Ishikawa (cell line): ENCODE data around the gene IGDCC3.

Experiments used
- CEBPB ChIP-seq: IDR thresholded peaks from 2 replicates; pipeline ENCODE4 v1.6.1; 2012
- CREB1 ChIP-seq: IDR thresholded peaks from 2 replicates; pipeline ENCODE4 v1.6.1; 2012; ENCODE audit warnings: low read depth
- EP300 ChIP-seq: IDR thresholded peaks from 2 replicates; pipeline ENCODE4 v1.6.1; 2012; ENCODE audit warnings: borderline replicate concordance
- TAF1 ChIP-seq: IDR thresholded peaks from 2 replicates; pipeline ENCODE4 v1.6.1; 2012; ENCODE audit warnings: low read depth, mild to moderate bottlenecking
- TCF12 ChIP-seq: IDR thresholded peaks from 2 replicates; pipeline ENCODE4 v1.6.1; 2012; ENCODE audit warnings: low read depth
- TF ChIP-seq, protein P1 (sequence below): IDR thresholded peaks from 2 replicates; pipeline ENCODE4 v1.6.1; 2012; ENCODE audit warnings: low read depth, mild to moderate bottlenecking

DNA sequence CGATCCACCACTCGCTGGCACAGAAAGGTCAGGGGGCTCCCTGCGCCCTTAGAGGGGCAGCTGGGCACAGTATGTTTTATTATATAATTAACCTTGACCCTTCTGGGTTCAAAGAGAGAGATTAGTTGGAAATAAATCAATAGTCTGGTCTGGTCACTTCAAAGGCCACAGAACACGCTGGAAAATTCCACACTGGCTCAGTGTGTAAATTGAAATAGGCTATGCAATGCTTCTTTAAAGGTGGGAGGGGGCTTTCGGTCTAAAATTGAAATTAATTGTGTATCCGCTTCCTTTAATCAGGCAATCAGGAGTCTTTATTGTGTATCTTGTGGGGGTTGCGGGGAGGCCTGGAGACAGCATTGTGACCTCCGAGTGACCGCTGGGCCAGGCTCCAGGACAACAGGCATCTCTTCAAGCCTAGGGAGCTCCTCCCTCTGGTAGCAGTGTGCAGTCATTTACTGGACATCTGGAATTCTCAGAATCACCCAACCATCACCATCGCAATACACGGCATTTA, 65.3 kb downstream of the IGDCC3 start:
- TF ChIP-seq EP300 = no peak
- no peak for TF ChIP-seq TCF12
- TF ChIP-seq CREB1 = no peak
- TF ChIP-seq, protein P1, sequence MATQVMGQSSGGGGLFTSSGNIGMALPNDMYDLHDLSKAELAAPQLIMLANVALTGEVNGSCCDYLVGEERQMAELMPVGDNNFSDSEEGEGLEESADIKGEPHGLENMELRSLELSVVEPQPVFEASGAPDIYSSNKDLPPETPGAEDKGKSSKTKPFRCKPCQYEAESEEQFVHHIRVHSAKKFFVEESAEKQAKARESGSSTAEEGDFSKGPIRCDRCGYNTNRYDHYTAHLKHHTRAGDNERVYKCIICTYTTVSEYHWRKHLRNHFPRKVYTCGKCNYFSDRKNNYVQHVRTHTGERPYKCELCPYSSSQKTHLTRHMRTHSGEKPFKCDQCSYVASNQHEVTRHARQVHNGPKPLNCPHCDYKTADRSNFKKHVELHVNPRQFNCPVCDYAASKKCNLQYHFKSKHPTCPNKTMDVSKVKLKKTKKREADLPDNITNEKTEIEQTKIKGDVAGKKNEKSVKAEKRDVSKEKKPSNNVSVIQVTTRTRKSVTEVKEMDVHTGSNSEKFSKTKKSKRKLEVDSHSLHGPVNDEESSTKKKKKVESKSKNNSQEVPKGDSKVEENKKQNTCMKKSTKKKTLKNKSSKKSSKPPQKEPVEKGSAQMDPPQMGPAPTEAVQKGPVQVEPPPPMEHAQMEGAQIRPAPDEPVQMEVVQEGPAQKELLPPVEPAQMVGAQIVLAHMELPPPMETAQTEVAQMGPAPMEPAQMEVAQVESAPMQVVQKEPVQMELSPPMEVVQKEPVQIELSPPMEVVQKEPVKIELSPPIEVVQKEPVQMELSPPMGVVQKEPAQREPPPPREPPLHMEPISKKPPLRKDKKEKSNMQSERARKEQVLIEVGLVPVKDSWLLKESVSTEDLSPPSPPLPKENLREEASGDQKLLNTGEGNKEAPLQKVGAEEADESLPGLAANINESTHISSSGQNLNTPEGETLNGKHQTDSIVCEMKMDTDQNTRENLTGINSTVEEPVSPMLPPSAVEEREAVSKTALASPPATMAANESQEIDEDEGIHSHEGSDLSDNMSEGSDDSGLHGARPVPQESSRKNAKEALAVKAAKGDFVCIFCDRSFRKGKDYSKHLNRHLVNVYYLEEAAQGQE = no peak
- no peak for TF ChIP-seq TAF1
- no peak for TF ChIP-seq CEBPB
